Eye (tissue), 1 donor: ENCODE results near the gene SV2B.
A peak's percentile ranks its signal among the peaks of the same experiment; 100 is the strongest.

Source experiments
- DNase-seq: peaks from one replicate; pipeline ENCODE4 v3.0.0-alpha.2; 2015

Gene SV2B

DNA sequence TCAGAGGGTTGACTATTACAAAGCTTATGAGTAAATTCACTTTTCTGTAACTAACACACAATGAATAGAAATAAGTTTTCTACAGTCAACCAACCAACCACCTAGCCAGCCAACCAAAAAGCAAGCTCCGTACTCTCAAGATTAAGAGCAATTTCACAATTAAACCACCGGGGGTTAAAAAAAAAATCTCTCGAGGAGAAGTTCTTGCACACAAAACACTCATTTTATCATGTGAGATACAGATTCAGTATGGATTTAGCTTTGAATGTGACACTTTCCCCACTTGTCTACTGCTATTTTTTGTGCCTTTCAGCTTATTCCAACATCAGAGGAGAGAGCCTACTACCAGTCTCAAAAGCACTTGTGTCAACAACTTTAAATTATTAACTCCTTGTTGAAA is 135.3 kb downstream of the SV2B start:
- DNase-seq, result no peak

DNA sequence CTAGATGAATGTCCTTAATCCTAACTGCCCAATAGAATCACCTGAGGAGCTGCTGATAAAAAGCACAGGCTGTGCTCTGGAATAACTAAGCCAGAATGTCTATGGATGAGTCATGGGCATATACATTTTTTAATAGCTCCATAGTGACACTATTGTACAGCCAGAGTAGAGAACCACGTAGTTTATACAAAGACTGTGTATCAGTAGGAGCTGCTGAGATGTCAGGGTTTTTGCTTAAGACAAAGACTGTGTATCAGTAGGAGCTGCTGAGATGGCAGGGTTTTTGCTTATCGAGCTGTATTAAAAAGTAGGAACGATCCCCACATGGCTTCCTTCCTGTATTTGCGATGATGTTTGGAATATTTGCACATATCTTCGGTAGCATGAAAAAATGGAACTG is 137.4 kb downstream of the SV2B start:
- no peak for DNase-seq

DNA sequence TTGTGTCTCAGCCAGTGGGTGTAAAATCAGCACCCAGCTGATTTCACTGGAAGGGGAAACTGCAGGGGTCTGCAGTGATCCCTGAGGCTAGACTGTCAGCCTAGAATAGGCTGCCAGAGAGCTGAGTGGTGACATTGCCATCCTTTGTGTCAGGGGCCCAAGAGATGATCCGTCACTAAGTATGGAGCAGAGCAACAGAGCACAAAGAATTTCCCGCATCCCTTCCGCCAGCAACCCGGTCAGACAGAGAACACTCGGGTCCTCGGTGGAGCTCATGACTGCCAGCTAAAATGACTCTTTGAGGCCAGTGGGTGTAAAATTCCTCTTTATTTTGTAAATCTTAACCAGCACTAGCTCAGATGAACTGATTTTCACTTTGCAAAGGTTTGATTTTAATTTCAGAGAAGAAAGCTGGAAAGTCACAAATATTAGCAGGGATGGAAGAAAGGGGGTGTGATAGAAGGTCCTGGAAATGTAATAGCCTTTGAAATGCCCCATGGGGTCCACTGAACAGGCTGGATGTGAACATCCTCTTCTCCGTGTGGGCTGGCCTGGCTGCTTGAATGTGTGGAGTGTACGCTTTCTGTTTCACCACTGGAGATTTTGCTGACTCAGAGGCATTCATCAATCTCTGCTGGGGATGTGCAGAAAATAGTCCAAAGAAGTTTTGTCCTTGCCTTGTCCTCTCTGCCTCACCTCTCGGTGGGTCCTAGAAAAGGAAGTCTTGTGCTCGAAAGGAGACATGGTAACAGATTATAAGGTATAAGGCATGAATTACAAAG is 138.8 kb downstream of the SV2B start:
- DNase-seq, result peak; percentile 58

DNA sequence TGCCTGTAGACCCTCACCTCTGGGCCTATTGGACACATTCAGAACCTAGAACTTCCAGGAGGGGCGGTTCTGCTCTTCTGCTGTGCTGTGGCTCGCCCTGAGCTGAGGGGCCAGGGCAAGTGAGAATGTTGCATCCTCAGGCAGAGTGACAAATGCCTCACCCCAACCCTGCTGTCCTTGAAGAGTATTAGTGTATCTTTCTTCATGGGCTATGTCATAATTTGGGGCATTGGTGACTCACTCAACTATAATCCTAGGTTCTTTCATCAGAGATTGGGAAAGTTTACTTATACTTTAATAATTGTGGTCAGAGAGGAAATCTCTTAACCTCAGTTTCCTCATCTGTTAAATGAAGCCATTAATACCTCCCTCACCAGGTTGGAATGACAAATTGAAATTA is 143.8 kb downstream of the SV2B start:
- no peak for DNase-seq

DNA sequence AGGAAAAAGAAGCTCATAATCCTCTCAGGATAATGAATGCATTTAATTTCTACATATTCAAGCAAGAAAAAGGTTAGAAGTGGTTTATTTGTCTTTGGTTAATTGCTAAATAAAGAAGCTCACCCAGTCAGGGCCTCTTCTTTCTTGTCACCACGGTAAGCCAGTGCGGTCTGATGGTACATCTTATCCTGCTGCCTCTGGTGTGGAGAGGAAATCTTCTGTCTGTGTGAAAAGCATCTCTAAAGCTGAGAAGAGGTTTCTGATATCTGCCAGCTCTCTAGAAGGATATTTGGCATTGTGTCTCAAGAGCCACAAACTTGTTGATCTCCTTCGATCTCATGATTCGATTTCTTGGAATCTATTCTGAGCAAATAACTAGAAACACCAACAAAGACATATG is 144.9 kb downstream of the SV2B start:
- DNase-seq, result no peak

DNA sequence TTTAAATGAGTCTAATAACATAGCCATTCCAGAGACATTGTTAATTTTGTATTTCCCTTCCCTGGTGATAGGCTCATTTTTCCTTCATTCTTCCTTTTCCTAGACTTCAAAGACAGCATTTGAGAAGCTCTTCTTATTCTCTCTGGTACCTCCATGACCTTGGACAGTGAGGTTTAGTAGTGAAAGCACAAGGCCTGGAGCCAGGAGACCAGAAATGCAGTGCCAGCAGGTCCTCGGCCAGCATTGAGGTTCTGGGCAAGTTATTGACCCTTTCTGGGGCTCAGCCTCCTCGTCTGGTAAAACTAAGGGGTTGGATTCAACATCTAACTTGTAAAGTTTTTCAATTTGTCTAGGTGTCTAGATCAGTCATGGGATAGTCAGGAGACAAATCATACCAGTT is 146.9 kb downstream of the SV2B start:
- DNase-seq, result no peak

DNA sequence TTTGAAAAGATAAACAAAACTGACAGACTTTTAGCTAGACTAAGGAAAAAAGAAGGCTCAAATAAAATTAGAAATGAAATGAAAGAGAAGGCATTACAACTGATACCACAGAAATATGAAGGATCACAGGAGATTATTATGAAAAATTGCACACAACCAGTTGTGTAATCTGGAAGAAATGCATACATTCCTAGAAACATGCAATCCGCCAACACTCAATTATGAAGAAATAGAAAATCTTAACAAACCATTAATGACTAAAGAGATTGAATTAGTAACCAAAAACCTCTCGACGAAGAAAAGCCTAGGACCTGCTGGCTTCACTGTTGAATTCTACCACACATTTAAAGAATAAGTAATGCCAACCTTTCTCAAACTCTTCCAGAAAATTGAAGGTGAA is 149.5 kb downstream of the SV2B start:
- DNase-seq, result no peak

DNA sequence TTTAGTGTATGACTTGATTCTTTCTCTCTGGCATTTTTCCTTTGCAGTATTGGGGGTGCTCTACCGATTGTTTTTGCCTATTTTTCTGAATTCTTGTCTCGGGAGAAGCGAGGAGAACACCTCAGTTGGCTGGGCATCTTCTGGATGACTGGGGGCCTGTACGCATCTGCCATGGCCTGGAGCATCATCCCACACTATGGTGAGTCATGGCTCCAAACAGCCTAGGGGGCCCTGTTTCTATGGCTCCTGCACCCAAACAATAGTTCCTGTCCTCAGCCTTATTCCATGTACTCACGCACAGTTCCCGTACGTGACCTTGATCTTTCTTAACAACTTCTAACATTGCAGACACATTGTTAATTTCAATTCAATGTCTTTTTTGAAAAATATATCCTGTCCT is 152.3 kb downstream of the SV2B start:
- no peak for DNase-seq

DNA sequence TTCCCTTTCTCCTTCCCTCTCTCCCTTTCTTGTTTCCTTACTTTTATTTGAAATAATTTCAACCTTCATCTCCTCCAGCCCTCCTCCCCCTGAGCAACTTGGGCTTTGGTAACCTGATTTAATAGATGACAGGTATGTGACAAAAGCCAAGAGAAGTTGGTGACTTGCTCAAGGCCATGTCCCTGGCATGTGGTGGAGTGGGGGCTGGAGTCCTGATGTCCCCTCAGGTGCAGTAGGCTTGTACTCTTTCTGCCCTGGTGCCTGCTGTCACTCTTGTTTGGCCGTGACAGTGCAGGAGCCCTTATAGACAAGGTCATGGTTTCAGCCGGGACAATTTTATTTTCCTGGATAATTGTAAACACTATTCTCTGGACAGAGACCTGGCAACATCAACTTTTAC is 152.7 kb downstream of the SV2B start:
- DNase-seq, result no peak

DNA sequence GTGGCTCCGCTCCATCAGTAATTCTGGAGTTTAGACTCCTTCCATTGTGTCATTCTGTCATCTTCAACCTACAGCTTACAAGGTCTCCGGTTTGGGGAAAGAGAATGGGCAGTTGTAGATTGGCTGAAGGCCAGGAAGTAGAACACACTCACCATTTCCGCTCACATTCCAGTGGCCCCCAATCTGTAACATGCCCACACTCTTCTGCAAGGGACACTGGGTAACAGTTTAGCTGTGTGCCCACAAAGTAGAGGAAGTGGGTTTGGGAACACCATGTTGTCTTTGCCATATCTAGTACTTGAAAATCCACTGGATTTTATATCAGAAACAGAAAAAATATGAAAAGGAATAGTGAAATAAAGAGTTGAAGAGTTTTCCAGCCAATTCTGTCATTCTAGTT is 153.5 kb downstream of the SV2B start:
- no peak for DNase-seq

DNA sequence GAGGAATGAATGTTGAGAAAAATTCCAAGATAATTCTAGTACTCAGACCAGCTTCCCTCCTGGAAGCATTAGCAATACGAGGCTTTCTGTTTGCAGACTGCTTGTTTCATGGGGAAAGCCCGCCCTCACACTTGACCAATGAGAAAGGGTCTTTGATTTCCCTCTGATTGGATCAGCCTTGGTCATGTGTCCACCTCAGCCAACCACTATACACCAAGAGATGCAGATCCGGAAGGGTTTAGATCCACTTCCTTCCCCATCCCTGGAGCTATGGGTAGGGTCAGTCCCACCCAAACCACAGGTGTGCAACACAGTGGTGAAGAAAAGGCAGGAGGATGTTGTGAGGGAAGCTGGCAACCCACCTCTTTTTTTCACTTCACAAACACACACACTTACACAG is 154.7 kb downstream of the SV2B start:
- no peak for DNase-seq

DNA sequence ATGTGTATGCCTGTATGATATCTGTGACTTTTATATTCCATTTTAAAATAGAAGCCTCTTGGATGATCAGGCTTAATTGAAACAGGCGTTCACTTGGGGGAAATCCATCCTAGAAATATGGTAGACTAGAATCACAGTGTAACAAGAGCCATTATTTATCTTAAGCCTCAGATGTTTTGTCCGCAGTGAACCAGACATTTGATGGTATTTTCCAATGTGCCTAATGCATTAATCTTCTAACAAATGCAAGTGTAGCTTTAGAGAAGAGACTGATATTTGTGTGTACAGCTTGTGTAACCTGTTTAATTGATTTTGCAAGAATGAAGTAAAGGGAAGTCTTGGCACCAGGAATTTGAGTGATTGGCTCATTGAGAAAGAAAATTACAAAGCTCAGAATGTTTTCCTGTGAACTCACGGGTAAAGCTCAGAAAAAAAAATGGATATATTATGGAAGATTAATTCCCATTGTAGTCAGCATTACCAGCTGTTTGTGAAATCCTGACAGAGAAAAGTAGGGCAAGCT is 155.7 kb downstream of the SV2B start:
- DNase-seq, result no peak

DNA sequence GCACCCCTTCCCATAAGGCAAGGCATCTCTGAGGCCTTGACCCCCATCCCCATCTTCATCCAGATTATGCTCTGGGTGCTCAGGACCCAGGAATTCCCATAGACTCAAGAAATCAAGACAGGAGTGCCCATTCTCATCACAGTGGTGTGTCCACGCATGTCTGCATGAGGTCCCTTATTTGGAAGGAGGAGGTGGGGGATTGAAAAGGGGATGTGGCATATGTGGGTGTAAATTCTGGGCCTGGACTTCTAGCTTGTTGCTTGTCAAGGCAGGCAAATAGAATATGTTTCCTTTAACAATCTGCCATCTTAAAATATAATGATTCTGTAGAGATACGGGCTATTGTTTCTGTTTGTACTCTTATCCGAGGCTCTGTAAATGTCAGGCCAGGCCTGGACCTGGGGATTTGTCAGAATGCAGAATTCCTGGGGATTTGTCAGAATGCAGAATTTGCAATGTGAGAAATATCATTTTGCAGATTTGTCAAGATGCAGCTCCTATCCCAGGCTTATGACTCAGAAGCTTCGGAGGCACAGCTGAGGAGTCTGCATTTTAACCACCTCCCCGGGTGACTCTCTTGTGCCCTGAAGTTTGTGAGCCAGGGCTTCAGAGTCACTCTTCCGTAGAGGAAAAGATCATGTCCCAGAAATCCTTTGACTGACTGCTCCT is 157.8 kb downstream of the SV2B start:
- no peak for DNase-seq

DNA sequence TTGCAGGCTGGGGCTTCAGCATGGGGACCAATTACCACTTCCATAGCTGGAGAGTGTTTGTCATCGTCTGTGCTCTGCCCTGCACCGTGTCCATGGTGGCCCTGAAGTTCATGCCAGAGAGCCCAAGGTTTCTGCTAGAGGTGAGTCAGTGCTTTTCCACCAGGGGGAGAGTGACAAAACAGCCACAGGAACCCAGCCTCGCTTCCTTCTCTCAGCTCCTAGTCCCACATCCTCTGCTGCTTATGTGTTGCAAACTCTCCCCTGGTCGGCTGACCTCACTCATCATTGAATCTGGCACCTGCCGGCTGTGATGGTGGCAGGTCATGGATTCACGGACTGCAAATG is 158.3 kb downstream of the SV2B start:
- no peak for DNase-seq

DNA sequence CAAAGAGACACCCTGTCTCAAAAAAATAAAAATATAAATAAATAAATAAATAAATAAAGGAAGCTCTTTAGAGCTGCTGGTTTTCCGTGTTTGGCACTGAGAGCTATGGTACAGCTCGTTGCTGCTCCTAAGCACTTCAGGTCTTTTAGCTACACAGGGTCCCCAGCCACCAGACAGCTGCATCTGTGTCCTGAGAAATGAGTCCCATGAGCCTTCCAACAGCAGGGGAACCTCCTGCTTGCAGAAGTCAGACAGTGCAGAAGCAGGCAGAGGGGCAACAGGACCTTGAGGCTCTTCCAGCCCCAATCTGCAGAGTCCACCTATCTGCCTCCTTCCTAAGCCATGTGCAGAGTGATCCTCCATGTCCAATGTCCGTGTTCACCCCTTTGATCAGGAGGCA is 159.0 kb downstream of the SV2B start:
- DNase-seq, result no peak

DNA sequence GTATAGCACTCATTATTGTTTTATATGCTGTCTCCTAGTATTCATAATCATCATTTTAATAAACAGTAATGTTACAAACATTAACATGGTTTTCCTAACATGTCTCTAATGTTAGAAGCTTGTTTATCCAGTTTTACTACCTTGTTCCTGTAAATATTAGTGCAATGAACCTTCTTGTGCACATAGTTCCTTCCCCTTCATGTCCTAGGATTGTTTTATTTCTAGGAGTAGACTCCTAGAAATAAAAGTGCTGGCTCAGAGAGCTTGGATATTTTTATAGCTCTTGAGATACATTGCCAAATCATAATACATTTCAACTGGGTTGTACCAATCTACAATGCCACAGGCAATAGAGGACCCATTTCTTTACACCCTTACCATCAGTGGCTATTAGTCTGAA is 161.3 kb downstream of the SV2B start:
- DNase-seq, result no peak

DNA sequence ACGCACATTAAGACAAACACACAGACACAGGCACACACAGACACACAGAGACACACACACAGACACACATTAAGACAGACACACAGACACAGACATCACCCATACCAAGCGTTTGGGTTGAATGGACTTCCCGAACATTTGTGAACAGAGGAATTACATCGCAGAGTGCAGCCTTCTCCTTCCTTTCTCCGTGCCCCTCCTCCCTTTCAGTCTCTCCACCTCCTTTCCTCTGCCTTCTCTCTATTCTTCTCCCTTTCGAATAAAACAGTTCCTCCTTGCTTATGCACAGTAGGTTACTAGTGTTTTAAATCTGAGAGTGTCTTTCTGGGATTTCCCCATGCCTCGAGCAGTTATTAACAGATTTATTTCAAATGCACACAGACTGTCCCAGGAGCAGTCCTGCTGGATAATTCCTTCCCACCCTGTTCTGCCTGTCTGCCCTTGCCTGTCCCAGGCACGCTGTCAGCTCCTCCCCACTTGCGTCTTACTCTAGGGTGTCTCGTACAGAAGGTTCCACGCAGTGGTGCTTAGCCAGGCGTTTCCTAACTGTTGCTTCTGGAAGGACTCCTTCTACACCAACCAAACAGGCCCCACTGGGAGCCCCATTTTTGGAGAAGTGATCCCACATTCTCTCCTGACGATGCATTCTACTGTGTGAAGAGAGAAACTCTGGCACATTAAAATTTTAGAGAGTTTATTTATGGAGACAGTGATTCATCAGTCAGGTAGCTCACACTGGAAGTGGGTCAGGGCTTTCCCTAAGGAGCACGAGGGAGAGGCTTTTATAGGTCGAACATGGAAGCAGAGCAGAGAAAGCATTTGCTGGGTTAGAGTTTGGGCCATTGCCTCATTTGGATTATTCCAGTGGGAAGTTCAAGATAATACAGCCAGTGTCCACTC is 163.8 kb downstream of the SV2B start:
- peak; percentile 61 for DNase-seq

DNA sequence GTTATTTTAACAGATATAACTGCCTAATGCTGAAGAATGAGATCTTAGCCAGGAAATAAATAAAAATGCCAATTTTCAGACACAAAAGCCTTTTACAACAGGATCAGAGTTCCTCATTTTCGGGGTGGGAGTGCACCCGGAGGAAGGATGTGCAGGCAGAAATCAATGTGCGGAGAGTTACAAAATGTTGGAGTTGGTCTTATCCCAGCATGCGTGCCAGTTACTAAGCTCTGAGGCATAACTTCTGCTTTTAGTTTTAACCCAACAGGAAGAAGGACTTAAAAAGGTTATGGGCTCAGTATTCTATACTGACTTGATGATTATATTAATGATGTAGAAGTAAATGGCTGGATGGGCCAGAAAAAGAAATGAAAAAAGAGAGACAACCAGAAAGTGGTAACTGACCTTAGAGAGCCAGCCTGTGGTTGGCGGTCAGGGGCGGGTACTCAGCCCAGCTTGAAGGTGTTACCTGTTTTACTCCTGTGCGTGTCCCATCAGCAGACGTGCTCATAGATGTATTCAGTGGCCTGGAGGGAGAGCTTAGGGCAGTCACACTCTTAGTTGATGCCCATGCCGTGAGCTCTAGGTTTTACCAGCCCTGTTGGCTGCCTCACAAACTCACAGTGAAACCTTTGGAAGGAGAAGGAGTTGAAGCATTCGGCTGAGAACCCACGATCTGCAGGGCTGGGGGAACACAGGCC is 164.7 kb downstream of the SV2B start:
- no peak for DNase-seq

DNA sequence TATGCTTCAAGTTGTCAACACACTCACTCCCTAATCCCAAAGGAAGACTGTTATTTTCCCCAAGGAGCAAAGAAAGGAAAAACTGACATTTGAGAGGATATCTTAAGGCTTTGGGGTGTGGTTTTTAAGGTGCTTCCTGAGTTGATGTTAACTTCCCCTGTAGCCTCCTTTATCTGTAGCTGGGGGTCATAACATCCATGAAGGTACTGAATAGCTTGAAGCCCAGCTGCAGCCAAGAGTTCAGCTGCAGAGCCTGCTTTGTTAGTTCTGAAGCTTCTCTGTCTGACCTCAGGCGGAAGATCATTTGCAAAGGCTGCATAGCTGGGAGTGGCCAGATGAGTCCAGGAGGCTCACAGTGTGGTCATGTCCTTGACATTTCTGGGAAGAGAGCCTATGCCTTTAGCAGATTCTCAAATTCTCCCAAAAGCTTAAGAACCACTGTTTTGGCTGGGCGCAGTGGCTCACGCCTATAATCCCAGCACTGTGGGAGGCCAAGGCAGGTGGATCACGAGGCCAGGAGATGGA is 165.4 kb downstream of the SV2B start:
- peak; percentile 30 for DNase-seq

DNA sequence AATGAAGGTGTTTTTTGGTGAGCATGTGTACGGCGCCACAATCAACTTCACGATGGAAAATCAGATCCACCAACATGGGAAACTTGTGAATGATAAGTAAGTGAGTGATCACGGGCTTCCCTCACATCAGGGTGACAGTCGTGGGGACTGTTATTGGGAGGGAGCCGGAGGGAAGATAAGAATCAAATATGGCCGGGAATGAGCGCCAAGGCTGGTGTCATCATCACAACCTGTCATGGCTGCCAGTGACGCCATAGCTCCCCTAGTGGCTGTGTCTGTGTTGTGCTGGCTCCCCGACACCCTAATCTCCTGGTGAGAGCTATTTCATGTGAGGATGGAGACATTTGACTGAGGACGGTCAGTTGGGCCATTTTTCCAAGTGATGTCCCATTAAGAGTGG is 168.5 kb downstream of the SV2B start:
- DNase-seq, result no peak

DNA sequence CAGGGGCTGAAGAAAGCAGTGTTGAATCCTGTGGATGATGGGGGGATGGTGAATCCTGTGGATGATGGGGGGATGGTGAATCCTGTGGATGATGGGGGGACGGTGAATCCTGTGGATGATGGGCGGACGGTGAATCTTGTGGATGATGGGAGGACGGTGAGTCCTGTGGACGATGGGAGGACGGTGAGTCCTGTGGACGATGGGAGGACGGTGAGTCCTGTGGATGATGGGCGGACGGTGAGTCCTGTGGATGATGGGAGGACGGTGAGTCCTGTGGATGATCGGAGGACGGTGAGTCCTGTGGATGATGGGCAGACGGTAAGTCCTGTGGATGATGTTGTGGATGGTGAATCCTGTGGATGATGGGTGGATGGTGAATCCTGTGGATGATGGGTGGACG is 170.7 kb downstream of the SV2B start:
- no peak for DNase-seq

DNA sequence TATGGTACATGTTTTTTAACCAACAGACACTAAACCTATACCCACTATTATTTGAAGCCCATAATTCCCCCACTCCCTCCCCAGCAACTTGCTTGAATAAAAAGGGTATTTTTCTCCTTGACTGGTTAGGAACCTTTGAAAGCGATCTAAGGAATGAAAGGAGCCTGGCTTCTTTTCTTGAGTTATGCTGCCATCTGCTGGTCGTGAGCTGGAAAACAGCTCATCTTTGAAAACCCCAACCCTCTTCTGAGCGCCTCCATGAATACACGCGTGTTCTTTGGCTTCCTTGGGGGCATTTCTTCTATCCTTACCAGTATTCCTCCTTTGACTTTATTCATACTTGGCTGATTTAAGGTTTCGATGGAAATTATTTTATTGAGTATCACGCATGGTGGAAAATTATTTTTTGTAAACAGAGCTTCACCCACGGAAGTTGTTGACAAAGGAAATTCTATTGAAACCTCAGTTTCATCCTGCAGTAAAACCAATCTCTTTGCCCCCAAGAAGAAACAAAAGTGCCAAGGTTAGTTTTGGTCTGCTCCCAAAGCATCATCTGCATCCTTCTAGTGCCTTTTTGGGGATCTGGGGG is 171.6 kb downstream of the SV2B start:
- DNase-seq, result peak; percentile 94
